IPS-18c (cell line): ENCODE measurements around the gene GGA3.
"Not testable (repeated sequence)": the region's sequence is repeated elsewhere in the genome, so short reads cannot be mapped to it uniquely, and the experiment has no call there.

Experiments
- H3K4me3 ChIP-seq: 2 replicates; pipeline ENCODE4 v1.7.0; 2013; ENCODE audit warnings: low read depth, mild to moderate bottlenecking, low read length, moderate library complexity; ENCODE audit not compliant: insufficient read depth
- H3K9me3 ChIP-seq: one replicate; pipeline ENCODE4 v1.6.1; 2013; ENCODE audit warnings: mild to moderate bottlenecking, low read length, moderate library complexity; ENCODE audit not compliant: control insufficient read depth, insufficient read depth

GGA3 gene

DNA sequence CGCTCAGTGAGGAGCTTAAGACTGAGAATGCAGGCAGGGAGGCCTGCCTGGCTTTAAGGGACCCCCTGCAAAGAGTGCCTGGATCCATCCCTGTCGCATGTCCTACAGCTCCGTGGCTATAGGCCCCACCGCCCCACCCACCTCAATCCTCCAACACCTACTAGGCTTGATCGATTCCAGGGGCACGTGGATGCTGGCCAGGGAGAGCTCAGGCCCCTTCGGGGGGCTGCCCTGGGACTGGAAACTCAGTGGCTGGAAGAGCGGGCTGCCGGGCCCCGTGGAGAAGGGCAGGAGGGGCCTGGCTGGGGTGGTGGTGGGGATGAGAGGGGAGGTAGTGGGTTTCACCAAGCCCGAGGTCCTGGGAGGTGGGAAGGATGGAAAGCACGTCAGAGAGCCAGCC lies 22.2 kb downstream of the GGA3 start:
- no peaks in the 10 kb centered on the region for H3K9me3 ChIP-seq

GRCh38 chr17:75238684-75239191 lies 22.7 kb downstream of the GGA3 start:
- H3K4me3 ChIP-seq, result no peak overlapping the region
- no peaks in the 10 kb centered on the region for H3K9me3 ChIP-seq

More for the DNA sequence above, 22.2 kb downstream of the GGA3 start:
- H3K4me3 ChIP-seq, result no peak overlapping the region

DNA sequence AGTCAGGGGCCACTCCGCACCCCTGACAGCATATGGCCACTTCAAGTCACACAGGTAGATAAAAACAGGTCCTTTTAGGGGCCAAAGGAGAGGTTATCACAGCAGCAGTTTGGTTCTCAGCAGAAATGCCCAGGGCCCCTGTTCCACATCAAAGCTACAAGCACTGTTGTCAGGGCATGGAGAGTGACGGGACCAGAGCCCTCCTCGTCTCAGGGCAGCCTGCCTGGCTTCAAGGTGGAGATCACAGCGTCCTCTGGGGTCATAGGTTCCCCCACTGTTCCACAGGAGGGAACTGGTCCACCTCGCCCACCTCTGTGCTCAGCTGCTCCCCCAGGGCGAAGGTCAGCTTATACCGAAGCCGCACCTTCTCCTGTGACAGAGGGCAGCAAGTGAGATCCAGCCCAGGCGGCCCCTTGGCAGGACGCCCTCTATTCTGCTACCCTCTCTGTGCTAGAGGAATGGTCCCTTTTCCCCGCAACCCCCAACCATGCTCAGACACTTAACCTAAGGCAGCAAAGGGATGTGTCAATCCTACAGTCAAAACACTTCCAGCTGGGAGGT lies 23.3 kb downstream of the GGA3 start:
- no peaks in the 10 kb centered on the region for H3K9me3 ChIP-seq

DNA sequence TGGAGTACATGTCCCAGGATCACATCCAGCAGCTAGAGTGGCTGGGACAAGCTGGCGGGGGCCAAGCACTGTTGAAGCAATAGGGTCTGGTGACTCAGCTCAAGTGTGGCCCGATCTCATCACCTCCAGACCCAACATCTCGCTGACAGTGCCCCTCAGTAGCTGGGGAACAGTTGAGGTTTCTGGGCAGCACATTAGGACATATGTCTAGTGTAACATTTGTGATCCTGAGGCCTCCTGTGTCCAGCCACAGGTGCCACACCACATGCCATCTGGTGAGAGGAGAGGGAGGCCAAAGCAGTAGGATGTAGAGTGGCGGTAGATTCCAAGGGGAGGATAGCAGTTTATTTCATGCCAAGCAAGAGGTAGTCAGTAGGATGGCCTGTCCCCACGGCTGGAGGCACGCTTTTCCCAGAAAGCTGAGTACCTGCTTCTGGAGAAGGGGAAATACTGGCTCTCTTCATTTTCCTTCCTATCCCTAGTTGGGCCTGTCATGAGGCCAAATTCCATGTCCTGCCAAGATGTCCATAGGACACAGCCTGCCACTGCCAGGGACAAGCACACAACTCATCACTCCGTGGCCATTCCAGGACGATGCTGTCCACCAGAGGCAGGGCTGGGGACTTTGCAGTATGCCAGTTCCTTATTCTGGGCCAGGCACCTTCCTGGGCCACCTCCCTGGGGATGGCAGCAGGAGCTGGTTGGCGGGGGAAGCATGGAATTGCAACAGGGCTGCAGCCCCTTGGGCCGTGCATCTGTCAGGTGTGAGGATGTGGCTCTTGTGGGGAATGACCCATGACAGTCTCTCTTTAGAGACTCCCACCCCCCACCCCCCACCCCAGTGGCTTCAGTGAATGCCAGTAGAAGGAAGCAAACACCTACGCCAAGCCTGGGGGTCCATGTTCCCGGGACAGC lies 24.0 kb downstream of the GGA3 start:
- Histone ChIP-seq H3K4me3 (no peak overlapping the region), H3K9me3 (no peaks in the 10 kb centered on the region)

More for the DNA sequence above, 23.3 kb downstream of the GGA3 start:
- no peak overlapping the region for H3K4me3 ChIP-seq

GRCh38 chr17:75232786-75233185 lies 28.6 kb downstream of the GGA3 start:
- Histone ChIP-seq H3K4me3 (no peak overlapping the region), H3K9me3 (no peaks in the 10 kb centered on the region)

DNA sequence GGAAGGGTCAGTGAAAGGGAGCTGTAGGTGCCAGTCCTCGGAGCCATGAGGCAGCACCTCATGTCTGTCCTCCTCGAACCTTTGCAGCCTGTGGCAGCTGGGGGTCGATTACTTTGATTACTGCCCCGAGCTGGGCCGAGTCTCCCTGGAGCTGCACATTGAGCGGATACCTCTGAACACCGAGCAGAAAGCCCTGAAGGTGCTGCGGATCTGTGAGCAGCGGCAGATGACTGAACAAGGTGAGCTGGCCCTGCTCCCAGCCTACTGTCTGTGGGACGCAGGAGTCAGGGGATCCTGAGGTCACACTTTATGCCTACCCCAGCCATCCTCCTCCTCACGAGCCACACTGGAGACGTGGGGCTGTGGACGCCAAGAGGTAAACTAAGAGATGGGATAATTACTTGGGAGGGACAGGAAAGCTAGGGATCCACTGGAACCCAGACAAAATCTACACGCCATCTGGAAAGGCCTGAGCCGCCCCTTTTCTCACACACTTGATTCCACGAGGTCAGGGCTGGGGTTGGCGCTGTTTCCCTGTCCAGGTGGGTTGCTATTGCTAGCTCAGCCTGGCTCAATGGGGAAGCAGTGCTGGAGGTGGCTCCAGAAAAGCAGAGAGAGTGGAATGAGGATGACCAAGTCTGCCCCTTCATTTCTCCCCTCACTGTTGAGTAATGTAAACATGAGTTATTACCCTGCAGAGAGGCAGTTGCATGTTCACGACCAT lies 29.5 kb downstream of the GGA3 start:
- no peak overlapping the region for H3K4me3 ChIP-seq
- no peaks in the 10 kb centered on the region for H3K9me3 ChIP-seq

GRCh38 chr17:75231071-75231470 lies 30.3 kb downstream of the GGA3 start:
- H3K9me3 ChIP-seq, result no peaks in the 10 kb centered on the region
- no peak overlapping the region for H3K4me3 ChIP-seq

- H3K9me3 ChIP-seq, result no peaks in the 10 kb centered on the region
- no peak overlapping the region for H3K4me3 ChIP-seq
These were observed 32.6 kb downstream of the GGA3 start for GRCh38 chr17:75228847-75229246.

GRCh38 chr17:75228305-75228704 lies 33.1 kb downstream of the GGA3 start:
- H3K9me3 ChIP-seq, result no peaks in the 10 kb centered on the region
- no peak overlapping the region for H3K4me3 ChIP-seq

DNA sequence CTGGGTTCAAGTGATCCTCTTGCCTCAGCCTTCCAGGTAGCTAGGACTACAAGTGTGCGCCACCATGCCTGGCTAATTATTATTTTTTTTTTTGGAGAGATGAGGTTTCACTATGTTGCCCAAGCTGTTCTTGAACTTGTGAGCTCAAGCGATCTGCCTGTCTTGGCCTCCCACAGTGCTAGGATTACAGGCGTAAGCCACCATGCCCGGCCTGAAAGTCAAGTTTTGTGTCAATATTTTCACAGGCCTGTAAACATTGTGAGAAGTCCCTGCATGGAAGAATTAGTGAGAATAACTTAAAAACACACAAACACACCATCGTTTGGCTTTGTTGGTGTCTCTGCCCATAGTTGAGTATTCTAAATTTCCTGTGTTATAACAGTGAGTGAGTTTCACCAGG lies 33.7 kb downstream of the GGA3 start:
- H3K9me3 ChIP-seq, result no peaks in the 10 kb centered on the region

DNA sequence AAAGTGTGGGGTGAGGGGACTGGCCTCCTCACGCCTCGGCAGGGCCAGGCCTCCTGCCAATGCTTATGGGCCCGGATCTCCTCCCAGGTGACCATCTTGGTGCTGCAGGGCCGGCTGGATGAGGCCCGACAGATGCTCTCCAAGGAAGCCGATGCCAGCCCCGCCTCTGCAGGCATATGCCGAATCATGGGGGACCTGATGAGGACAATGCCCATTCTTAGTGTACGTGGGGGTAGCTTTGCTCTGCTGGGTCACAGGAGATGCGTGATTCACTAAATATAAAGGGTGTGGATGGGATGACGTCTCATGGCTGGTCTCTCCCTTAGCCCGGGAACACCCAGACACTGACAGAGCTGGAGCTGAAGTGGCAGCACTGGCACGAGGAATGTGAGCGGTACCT lies 36.4 kb downstream of the GGA3 start:
- H3K4me3 ChIP-seq, result no peak overlapping the region
- no peaks in the 10 kb centered on the region for H3K9me3 ChIP-seq

More for the DNA sequence above, 33.7 kb downstream of the GGA3 start:
- no peak overlapping the region for H3K4me3 ChIP-seq

DNA sequence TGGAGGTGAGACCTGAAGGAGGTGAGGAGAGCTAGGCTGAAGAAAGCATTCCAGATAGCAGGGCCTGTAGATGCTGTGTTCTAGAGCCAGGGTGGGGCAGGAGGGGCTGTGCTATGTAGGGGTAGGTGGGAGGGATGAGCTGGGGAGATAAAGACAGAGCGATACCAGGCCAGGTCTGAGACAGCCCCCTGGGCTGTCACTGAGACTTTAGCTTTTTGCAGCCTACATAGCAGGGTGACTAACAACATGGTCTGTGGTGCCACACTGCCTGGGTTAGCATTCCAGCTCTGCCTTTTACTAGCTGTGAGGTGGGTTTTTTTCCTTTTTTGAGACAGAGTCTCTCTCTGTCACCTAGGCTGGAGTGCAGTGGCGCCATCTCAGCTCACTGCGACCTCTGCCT lies 41.6 kb downstream of the GGA3 start:
- H3K4me3 ChIP-seq, result no peak overlapping the region
- no peaks in the 10 kb centered on the region for H3K9me3 ChIP-seq

DNA sequence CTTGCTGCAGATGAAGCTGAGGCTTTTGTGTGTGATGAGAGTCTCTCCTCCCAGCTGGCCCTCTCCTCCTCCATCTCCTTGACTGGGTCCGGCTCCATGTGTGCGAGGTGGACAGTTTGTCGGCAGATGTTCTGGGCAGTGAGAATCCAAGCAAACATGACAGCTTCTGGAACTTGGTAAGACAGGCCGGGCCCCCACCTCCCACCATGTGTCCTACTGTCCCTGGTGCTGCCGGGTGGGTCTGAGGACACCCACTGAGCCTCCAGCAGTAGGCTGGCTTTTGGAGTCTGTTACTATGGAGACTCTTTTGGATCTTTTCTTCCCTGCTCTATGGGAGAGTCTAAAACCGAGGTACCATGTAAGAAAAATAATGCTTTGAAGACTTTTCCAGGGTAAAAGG lies 43.3 kb downstream of the GGA3 start:
- no peak overlapping the region for H3K4me3 ChIP-seq
- no peaks in the 10 kb centered on the region for H3K9me3 ChIP-seq

- Histone ChIP-seq H3K9me3 (no peaks in the 10 kb centered on the region), H3K4me3 (no peak overlapping the region)
These were observed 52.3 kb downstream of the GGA3 start for GRCh38 chr17:75209061-75209460.

DNA sequence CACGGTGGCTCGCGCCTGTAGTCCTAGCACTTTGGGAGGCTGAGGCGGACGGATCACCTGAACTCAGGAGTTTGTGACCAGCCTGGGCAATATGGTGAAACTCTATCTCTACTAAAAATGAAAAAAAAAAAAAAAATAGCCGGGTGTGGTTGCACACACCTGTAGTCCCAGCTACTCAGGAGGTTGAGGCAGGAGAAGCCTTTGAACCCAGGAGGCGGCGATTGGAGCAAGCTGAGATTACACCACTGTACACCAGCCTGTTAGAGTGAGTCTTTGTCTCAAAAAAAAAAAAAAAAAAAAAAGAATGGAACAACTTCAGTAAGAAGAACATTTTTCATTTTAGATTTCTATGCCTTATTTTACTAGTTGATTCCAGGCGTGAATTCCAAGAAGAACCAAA lies 53.2 kb downstream of the GGA3 start:
- Histone ChIP-seq H3K9me3 (no peaks in the 10 kb centered on the region), H3K4me3 (no peak overlapping the region)

GRCh38 chr17:75207760-75208159 lies 53.6 kb downstream of the GGA3 start:
- Histone ChIP-seq H3K4me3 (no peak overlapping the region), H3K9me3 (no peaks in the 10 kb centered on the region)

- H3K9me3 ChIP-seq, H3K4me3 ChIP-seq: not testable (repeated sequence)
These were observed 54.4 kb downstream of the GGA3 start for GRCh38 chr17:75207050-75207407.

GRCh38 chr17:75205793-75206163 lies 55.6 kb downstream of the GGA3 start:
- peak overlapping the region; percentile 100 for H3K4me3 ChIP-seq
- no peaks in the 10 kb centered on the region for H3K9me3 ChIP-seq
